ENCODE measurements around the gene ROM1.

DNA sequence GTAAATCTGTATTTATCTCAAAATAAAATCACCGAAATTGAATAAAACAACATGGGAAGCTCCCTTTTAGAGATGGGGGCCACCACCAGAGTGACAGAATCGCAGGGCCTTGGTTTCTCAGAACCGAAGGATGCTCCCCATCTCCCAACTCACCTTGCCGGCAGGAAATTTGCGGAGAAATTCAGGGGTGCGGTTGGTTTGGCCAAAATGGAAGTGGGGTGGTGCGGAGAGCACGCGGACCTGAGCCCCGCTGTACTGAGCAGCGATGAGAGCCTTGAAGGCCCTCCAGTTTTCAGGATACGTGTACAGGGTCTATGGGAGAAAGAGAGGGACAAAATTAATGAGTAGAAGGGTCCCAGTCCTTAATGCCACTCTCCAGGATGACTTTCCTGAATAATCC is 40.6 kb upstream of the ROM1 start:
- TF ChIP-seq POLR2AphosphoS5 (IDR thresholded peaks at IDR 0.05; ENCODE audit: low read depth, low read length) (no peak), POLR2A (IDR thresholded peaks at IDR 0.05; ENCODE audit: low read depth, low read length) (no peak), TAF1 (IDR thresholded peaks at IDR 0.05; ENCODE audit: borderline replicate concordance, low read depth, low read length) (no peak)

Measured in GM12892 (cell line).